ENCODE results near the gene CD151.

The CD151 gene

GRCh38 chr11:810040-810567 lies 22.6 kb upstream of the CD151 start:
- DNase-seq (ENCODE audit: low read depth): peak; percentile 46
- peak overlapping the region; percentile 72 for H3K4me3 ChIP-seq (ENCODE audit: low read depth, low read length)
- TF ChIP-seq, protein P1, sequence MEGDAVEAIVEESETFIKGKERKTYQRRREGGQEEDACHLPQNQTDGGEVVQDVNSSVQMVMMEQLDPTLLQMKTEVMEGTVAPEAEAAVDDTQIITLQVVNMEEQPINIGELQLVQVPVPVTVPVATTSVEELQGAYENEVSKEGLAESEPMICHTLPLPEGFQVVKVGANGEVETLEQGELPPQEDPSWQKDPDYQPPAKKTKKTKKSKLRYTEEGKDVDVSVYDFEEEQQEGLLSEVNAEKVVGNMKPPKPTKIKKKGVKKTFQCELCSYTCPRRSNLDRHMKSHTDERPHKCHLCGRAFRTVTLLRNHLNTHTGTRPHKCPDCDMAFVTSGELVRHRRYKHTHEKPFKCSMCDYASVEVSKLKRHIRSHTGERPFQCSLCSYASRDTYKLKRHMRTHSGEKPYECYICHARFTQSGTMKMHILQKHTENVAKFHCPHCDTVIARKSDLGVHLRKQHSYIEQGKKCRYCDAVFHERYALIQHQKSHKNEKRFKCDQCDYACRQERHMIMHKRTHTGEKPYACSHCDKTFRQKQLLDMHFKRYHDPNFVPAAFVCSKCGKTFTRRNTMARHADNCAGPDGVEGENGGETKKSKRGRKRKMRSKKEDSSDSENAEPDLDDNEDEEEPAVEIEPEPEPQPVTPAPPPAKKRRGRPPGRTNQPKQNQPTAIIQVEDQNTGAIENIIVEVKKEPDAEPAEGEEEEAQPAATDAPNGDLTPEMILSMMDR (IDR thresholded peaks at IDR 0.05; ENCODE audit: insufficient read depth, low read depth, low read length, missing control alignments): no peak

- TF ChIP-seq, protein P1 (IDR thresholded peaks at IDR 0.05; ENCODE audit: insufficient read depth, low read depth, low read length, missing control alignments): no peak
- H3K4me3 ChIP-seq (ENCODE audit: low read depth, low read length): peak overlapping the region; percentile 72
- no peak for DNase-seq (ENCODE audit: low read depth)
Measured at GRCh38 chr11:811446-812245, 21.1 kb upstream of the CD151 start.

- DNase-seq (ENCODE audit: low read depth): no peak
- TF ChIP-seq, protein P1 (IDR thresholded peaks at IDR 0.05; ENCODE audit: insufficient read depth, low read depth, low read length, missing control alignments): no peak
- no peak overlapping the region for H3K4me3 ChIP-seq (ENCODE audit: low read depth, low read length)
Measured at GRCh38 chr11:812390-812789, 20.4 kb upstream of the CD151 start.

DNA sequence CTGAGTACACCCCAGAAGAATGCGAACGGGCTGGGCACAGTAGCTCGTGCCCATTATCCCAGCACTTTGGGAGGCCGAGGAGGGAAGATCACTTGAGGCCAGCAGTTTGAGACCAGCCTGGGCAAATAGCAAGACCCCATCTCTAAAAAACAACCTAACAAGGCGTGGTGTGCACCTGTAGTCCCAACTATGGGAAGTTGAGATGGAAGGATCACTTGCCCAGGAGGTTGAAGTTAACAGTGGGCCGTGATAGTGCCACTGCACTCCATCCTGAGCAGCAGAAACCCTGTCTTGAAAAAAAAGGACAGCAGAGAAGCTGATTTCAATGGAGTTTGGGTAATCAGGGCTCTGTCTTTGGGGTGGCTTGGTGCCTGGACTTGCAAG lies 19.7 kb upstream of the CD151 start:
- TF ChIP-seq, protein P1 (IDR thresholded peaks at IDR 0.05; ENCODE audit: insufficient read depth, low read depth, low read length, missing control alignments): no peak
- DNase-seq (ENCODE audit: low read depth): no peak
- H3K4me3 ChIP-seq (ENCODE audit: low read depth, low read length): no peak overlapping the region

DNA sequence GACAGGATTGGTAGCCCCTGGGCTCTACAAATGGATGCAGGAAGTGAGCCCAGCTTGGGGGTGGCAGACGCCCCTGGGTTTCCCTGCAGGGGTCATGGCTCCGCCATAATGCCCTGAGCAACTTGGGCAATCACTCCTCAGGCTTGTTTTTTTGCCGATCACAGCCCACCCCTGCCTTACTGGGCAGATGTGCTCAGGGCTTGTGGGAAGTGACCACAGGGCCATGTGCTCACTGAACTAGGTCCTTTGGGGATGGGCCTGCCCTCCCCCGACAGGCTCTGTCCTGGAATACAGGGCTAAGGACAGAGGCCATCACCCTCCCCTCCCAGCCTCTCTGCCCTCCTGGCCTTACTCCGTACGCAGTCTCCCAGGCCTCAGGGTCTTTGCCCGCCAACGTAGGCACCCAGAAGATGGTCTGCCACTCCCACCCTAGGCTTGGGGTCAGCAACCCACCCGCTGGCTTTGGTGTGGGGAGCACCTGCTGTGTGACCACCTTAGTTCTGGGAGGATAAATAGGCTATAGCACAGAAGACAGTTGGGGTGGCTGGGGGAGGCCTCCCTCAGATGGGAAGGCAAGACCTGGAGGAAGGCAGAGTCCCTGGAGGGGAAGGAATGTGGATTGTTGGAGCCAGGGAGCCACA lies 19.2 kb upstream of the CD151 start:
- H3K4me3 ChIP-seq (ENCODE audit: low read depth, low read length): no peak overlapping the region
- TF ChIP-seq, protein P1 (IDR thresholded peaks at IDR 0.05; ENCODE audit: insufficient read depth, low read depth, low read length, missing control alignments): no peak
- DNase-seq (ENCODE audit: low read depth): no peak

DNA sequence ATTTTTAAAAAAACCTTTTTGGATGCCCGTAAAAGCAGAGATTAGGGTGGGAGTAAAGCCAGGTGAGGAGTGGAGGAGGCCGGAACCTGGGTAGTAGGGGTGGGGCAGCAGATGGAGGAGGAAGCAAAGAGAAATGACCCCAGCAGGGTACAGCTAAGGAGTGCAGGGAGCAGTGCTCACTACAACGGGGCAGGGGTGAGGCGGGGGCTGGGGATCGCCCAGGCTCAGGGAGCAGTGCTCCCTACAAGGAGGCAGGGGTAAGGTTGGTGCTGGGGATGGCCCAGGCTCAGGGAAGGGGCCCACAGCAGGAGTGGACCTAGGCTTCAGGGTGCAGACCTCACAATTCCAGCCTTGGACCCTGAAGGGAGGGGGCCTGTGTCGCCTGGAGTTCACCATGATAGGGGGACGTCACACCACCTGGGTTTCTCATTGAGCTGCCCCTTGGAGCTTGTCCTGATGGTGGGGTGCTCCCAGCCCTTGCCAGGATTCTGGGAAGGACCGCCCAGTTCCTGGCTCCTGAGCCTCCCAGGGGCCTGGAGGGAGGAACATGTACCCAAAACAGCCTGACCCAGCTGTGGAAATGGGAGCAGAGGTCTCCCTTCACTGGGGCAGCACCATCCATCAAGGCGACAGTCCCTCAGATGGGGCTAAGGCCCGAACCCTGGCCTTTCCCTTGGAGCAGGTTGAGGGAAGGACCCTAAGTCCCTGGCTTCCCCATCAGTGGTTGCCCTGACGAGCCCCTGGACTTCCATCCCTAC lies 16.9 kb upstream of the CD151 start:
- TF ChIP-seq, protein P1 (IDR thresholded peaks at IDR 0.05; ENCODE audit: insufficient read depth, low read depth, low read length, missing control alignments): no peak
- no peak for DNase-seq (ENCODE audit: low read depth)
- H3K4me3 ChIP-seq (ENCODE audit: low read depth, low read length): no peak overlapping the region

All from GM12865 (cell line).